Aorta (tissue), 5 donors: ENCODE results near the gene MTO1. TPM values are rescaled to one million over a fixed set of nuclear protein-coding genes. Genes with fewer than 3 reads are reported as not detected.
"Not testable (repeated sequence)": the region's sequence is repeated elsewhere in the genome, so short reads cannot be mapped to it uniquely, and the experiment has no call there.

Experiments
- ATAC-seq: fragments of 200-7000 bp; cut with Tn5 transposase; one replicate; pipeline ENCODE4 v1.9.1; 2022; ENCODE audit warnings: moderate library complexity; ENCODE audit not compliant: low FRiP score
- DNase-seq, 2 donors: peaks; one replicate each; pipeline ENCODE4 v3.0.0-alpha.2; 2020
- H3K27ac ChIP-seq, 2 donors: one replicate each; pipeline ENCODE4 v1.5.1; 2013; ENCODE audit warnings: low read length in 2 of 2, mild to moderate bottlenecking in 2 of 2, moderate library complexity in 2 of 2, control low read depth in 1 of 2, inconsistent platforms in 1 of 2, low read depth in 1 of 2
- H3K27me3 ChIP-seq, 2 donors: one replicate each; pipeline ENCODE4 v1.6.1; 2013; ENCODE audit warnings: control low read depth in 1 of 2, low read length in 1 of 2, mild to moderate bottlenecking in 1 of 2, moderate library complexity in 1 of 2; ENCODE audit not compliant: insufficient read depth in 2 of 2, control insufficient read depth in 1 of 2
- H3K36me3 ChIP-seq, 2 donors: one replicate each; pipeline ENCODE4 v1.6.1; 2013; ENCODE audit warnings: control low read depth in 1 of 2, low read length in 1 of 2, mild to moderate bottlenecking in 1 of 2; ENCODE audit not compliant: insufficient read depth in 2 of 2, control insufficient read depth in 1 of 2
- H3K4me1 ChIP-seq, 2 donors: one replicate each; pipeline ENCODE4 v1.6.1; 2013; ENCODE audit warnings: low read length in 2 of 2, control low read depth in 1 of 2, mild to moderate bottlenecking in 1 of 2, moderate library complexity in 1 of 2; ENCODE audit not compliant: insufficient read depth in 2 of 2, control insufficient read depth in 1 of 2
- H3K4me3 ChIP-seq, 2 donors: one replicate each; pipeline ENCODE4 v1.5.1; 2013; ENCODE audit warnings: low read length in 2 of 2, control low read depth in 1 of 2, mild to moderate bottlenecking in 1 of 2
- H3K9me3 ChIP-seq: one replicate; pipeline ENCODE4 v1.6.1; 2013; ENCODE audit warnings: mild to moderate bottlenecking, low read length; ENCODE audit not compliant: control insufficient read depth
- WGBS, 2 donors: extraction: QIAGEN DNeasy Blood & Tissue Kit; methylation state at CpG; one replicate each; pipeline ENCODE4 v1.1.7; 2013; 5-methylcytosine and 5-hydroxymethylcytosine counted together
- intact Hi-C, 2 donors: fragments of 100-400 bp; cut with DNase I; formaldehyde crosslinking; loops; one replicate each; pipeline versions ENCODE4 v1.14.2 to v1.15.0; 2022
- polyA plus RNA-seq, 2 donors: library from polyadenylated mRNA; stranded (reverse); fragments of 200-250 nt; gene quantifications; one replicate each; pipeline ENCODE4 v1.2.3, GENCODE V29; 2013
- total RNA-seq, 2 donors: library from RNA; stranded (reverse); fragmentation: NEBNext Ultra II Directional; extraction: Animal tissue kit (Norgen Biotek cat#: 25700); gene quantifications; one replicate each; pipeline ENCODE4 v1.2.1, GENCODE V29; 2021
- donor health status: healthy with polysubstance abuse.
- donor health status: Bipolar disorder and iron deficiency.
- donor health status: DM: no; HTN: no; CAD: no.
- donor health status: DM: no; HTN: no; CAD: no.
- donor health status: DM: yes; HTN: yes; CAD: no.

MTO1 gene
- total and polyA plus RNA-seq, 4 donors, result 6.3 to 33.0 (median 17.6) TPM

DNA sequence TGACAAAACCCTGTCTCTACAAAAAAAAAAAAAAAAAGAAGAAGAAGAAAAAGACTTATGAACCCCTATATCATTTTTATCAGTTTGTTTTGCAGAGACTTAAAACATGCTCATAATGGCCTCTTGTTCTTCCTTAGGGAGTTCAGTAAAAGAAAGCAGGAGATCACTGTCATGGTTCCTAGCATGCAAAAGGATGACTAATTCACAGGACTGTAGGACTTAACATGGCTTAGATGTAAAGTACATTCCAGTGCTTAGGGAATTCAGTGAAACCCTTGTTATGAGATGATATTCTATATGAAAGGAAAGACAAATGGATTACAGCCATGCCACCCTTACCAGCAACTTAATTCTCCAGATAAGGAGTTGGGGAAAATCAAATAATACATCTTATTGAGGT lies 29.8 kb downstream of the MTO1 start:
- ATAC-seq (no peak), DNase-seq (no peak)
- H3K27me3 ChIP-seq, result no peaks in the 10 kb centered on the region
- intact Hi-C loops, result no loop called here
- no peak overlapping the region for H3K27ac ChIP-seq
- H3K4me3 ChIP-seq, result no peak overlapping the region
- H3K9me3 ChIP-seq, result no peaks in the 10 kb centered on the region
- H3K4me1 ChIP-seq, result no peaks in the 10 kb centered on the region
- peaks cover 0 to 4% of the 10 kb centered on the region in 2 donors for H3K36me3 ChIP-seq

DNA sequence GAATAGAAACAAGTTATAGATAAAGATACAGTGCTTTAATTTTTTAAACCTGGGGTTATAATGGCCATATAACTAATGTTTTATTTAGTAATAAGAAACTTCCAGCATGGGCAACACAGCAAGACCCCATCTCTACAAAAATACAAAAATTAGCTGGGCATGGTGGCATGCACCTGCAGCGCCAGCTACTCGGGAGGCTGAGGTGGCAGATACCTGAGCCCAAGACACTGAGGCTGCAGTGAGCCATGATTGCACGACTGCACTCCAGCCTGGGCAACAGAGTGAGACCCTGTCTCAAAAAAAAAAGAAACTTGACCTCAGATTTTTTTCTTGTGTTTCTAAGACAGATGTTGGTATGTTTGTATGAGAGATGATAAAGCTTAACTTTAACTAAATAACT lies 36.4 kb downstream of the MTO1 start:
- no peak overlapping the region for H3K4me3 ChIP-seq
- intact Hi-C loops, result no loop called here
- DNase-seq (no peak), ATAC-seq (no peak)
- 98% methylated on average over 3 of the region's 3 CpGs for WGBS, 2 donors
- peaks cover 2 to 4% of the 10 kb centered on the region in 2 donors for H3K36me3 ChIP-seq
- H3K9me3 ChIP-seq, result no peaks in the 10 kb centered on the region
- no peaks in the 10 kb centered on the region for H3K4me1 ChIP-seq
- no peak overlapping the region for H3K27ac ChIP-seq
- H3K27me3 ChIP-seq, result no peaks in the 10 kb centered on the region

DNA sequence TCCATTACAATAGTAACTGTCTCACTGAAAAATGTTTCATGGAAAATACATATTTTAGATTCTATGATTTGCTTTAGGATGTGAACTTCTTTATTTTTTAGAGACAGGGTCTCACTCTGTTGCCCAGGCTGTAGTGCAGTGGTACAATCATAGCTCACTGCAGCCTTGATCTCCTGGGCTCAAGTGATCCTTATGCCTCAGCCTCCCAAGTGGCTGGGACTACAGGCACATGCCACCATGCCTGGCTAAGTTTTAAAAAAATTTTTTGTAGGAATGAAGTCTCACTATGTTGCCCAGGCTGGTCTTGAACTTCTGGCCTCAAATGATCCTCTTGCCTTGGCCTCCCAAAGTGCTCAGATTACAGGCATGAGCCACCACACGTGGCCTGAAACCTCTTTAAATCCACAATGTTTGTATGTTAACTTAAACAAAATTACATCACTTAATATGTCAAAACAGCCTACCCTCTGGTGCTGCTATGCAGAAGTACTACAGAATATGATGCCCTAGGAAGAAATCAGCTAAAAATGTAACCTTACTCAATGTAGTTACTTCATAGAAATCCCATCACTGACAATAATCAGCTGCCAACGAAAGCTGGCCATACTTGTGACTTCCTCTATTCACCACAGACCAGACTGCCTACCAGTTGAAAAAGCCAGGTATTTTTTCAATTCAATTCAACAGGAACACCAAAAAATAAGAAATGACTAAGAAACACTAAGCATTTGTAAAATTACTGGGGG lies 41.7 kb downstream of the MTO1 start:
- ATAC-seq, result no peak
- H3K36me3 ChIP-seq, result peaks cover 2% of the 10 kb centered on the region in 2 donors
- no peaks in the 10 kb centered on the region for H3K9me3 ChIP-seq
- WGBS, 2 donors, result 47 to 57% methylated on average over 2 of the region's 2 CpGs
- no peak overlapping the region for H3K4me3 ChIP-seq
- intact Hi-C loops, result no loop called here
- no peak overlapping the region for H3K27ac ChIP-seq
- no peaks in the 10 kb centered on the region for H3K4me1 ChIP-seq
- no peaks in the 10 kb centered on the region for H3K27me3 ChIP-seq
- DNase-seq, result no peak

DNA sequence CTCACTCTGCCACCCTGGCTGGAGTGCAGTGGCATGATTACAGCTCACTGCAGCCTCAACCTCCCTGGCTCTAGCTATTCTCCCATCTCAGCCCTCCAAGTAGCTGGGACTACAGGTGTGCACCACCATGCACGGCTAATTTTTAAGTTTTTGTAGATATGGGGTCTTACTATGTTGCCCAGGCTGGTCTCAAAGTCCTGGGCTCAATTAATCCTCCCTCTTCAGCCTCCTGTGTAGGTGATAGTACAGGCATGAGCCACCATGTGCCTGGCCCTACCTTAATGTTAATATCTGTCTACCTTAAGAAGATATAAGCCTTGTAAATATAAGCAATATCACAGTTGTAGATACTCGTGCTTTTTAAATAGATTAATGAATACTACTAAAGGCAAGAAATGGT lies 42.6 kb downstream of the MTO1 start:
- H3K4me3 ChIP-seq, result no peak overlapping the region
- no peak for DNase-seq
- H3K9me3 ChIP-seq, result no peaks in the 10 kb centered on the region
- no peak for ATAC-seq
- no peaks in the 10 kb centered on the region for H3K4me1 ChIP-seq
- no peak overlapping the region for H3K27ac ChIP-seq
- WGBS, 2 donors, result 83% methylated on average over 2 of the region's 2 CpGs
- peaks cover 0 to 2% of the 10 kb centered on the region in 2 donors for H3K36me3 ChIP-seq
- intact Hi-C loops, result no loop called here
- H3K27me3 ChIP-seq, result no peaks in the 10 kb centered on the region

DNA sequence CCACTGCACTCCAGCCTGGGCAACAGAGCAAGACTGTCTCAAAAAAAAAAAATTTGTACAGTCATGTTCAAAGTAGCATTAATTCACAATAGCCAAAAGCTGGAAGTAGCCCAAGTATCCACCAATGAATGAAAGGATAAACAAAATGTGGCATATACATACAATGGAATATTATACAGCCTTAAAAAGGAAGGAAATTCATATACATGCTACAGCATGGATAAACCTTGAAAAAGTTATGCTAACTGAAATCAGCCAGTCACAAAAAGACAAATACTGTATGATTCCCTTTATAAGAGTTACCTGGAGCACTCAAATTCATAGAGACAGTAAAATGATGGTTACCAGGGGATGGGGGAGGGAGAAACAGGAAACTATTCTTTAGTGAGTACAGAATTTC lies 43.6 kb downstream of the MTO1 start:
- no peaks in the 10 kb centered on the region for H3K4me1 ChIP-seq
- no peaks in the 10 kb centered on the region for H3K9me3 ChIP-seq
- intact Hi-C loops, result no loop called here
- ATAC-seq (no peak), DNase-seq (no peak)
- H3K36me3 ChIP-seq, result peaks cover 0 to 2% of the 10 kb centered on the region in 2 donors
- no peaks in the 10 kb centered on the region for H3K27me3 ChIP-seq
- no peak overlapping the region for H3K27ac ChIP-seq
- H3K4me3 ChIP-seq, result no peak overlapping the region

DNA sequence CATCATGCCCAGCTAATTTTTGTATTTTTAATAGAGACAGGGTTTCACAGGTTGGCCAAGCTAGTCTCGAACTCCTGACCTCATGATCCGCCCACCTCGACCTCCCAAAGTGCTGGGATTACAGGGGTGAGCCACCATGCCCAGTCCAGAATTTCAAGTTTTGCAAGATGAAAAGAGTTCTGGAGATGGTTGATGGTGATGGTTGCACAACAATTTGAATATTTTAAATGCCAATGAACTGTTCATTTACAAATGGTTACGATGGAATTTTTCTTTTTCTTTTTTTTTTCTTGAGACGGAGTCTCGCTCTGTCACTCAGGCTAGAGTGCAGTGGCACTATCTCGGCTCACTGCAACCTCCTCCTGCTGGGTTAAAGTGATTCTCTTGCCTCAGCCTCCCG lies 44.2 kb downstream of the MTO1 start:
- H3K36me3 ChIP-seq, H3K27me3 ChIP-seq, H3K27ac ChIP-seq, ATAC-seq, H3K9me3 ChIP-seq, DNase-seq, intact Hi-C loops, H3K4me1 ChIP-seq, H3K4me3 ChIP-seq: not testable (repeated sequence)
- WGBS, 2 donors, result 95% methylated on average over 8 of the region's 8 CpGs

DNA sequence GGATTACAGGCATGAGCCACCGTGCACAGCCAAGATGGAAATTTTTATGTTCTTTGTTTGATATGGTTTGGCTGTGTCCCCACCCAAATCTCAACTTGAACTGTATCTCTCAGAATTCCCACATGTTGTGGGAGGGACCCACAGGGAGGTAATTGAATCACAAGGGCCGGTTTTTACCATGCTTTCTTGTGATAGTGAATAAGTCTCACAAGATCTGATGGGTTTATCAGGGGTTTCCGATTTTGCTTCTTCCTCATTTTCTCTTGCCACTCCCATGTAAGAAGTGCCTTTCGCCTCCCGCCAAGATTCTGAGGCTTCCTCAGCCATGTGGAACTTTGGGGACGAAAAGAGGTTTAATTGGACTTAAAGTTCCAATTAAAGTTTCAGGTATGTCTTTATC lies 44.7 kb downstream of the MTO1 start:
- ATAC-seq, result no peak
- 86 to 87% methylated on average over 6 of the region's 6 CpGs for WGBS, 2 donors
- H3K36me3 ChIP-seq, result peaks cover 0 to 2% of the 10 kb centered on the region in 2 donors

DNA sequence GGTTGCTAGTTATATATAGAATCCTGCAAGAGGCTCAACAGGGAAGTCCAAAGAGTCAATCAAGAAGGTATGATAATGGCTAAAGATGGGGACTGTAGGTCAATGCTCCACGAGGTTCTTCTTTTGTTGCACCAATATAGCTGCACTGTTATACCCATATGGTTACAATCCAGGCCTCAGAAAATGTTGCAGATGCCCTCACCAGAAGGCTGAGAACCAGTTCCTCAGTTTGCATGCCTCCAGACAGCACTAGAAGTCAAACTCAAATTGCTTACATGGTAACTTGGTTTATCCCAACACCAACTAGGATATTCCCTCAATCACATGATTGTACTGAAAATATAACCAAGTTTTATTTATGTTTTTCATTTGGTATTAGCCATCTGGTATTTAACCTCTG lies 47.2 kb downstream of the MTO1 start:
- Histone ChIP-seq H3K4me1 (no peaks in the 10 kb centered on the region), H3K27me3 (no peaks in the 10 kb centered on the region), H3K36me3 (peaks cover 0 to 2% of the 10 kb centered on the region in 2 donors), H3K27ac (no peak overlapping the region), H3K9me3 (no peaks in the 10 kb centered on the region), H3K4me3 (no peak overlapping the region)
- WGBS, 2 donors, result 57 to 74% methylated on average over 1 of the region's 1 CpG
- ATAC-seq (no peak), DNase-seq (no peak)
- intact Hi-C loops, result no loop called here

More for the DNA sequence above, 44.7 kb downstream of the MTO1 start:
- intact Hi-C loops, result no loop called here
- Histone ChIP-seq H3K9me3 (no peaks in the 10 kb centered on the region), H3K27me3 (no peaks in the 10 kb centered on the region), H3K4me3 (no peak overlapping the region), H3K27ac (no peak overlapping the region), H3K4me1 (no peaks in the 10 kb centered on the region)
- DNase-seq, result no peak

DNA sequence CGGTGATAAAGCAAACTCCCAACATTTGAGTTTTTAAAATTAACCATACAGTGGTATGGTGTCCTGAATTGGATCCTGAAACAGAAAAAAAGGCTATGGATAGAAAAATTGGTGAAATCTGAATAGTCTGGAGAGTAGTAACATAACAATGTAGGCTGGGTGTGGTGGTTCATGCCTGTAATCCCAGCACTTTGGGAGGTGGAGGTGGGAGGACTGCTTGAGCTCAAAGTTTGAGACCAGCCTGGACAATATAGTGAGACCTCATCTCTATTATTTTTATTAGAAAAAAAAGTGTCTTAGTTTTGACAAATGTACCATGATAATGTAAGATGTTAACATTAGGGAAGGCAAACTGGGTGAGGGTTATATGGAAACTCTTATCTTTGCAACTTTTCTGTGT lies 48.3 kb downstream of the MTO1 start:
- no peaks in the 10 kb centered on the region for H3K9me3 ChIP-seq
- H3K27me3 ChIP-seq, result no peaks in the 10 kb centered on the region
- intact Hi-C loops, result no loop called here
- DNase-seq (no peak), ATAC-seq (no peak)
- no peak overlapping the region for H3K27ac ChIP-seq
- peaks cover 0 to 1% of the 10 kb centered on the region in 2 donors for H3K36me3 ChIP-seq
- H3K4me1 ChIP-seq, result no peaks in the 10 kb centered on the region
- WGBS, 2 donors, result 74 to 75% methylated on average over 1 of the region's 1 CpG
- H3K4me3 ChIP-seq, result no peak overlapping the region
